ENCODE results near the gene TGFBR3.

Gene TGFBR3

DNA sequence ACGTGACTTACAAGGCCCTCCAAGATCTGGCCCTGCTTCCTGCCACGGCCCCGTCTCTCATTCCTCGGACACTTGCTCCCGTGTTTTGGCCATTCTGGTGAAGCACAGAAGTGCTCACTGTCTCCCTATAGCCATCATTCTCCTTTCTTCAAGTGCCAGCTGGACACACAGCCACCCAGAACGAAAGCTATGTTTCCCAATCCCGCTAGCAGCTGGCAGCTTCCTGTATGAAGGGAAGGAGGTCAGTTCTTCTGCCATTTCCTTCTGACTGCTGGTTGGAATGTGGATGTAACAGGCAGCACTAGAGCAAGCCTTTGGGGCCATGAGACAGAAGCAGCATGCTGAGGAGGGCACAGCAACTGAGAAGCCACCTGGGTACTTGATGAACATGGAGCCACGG lies 82.8 kb downstream of the TGFBR3 start:
- no peak for DNase-seq (ENCODE audit: low read depth in 3 of 3)

DNA sequence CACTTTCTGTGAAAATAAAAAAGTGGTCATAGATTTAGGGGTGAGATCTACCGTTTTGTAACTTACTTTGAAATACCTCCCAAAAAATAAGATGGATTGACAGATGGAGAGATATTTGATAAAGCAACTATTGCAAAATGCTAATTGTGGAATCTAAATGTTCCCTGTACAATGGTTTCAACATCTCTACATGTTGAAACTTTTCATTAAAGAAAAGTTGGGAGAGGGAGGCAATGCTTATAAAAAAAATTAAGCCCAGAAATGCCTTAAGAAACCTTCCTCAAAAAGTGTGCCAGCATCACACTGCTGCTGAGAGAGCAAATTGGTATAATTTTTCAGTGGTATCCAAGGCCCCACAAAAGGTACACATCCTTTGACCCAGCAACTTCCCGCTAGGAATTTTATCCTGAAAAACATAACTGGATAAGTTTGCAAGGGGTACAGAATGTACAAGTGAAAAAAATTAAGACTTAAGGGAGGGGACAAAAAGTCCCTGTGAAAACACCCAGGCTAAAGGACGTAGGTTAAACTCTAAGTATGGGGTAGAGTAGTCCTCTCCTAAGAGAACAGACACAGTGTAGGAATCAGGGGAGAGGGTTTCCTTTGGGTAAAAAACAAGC lies 84.3 kb downstream of the TGFBR3 start:
- no peak for DNase-seq (ENCODE audit: low read depth in 3 of 3)

DNA sequence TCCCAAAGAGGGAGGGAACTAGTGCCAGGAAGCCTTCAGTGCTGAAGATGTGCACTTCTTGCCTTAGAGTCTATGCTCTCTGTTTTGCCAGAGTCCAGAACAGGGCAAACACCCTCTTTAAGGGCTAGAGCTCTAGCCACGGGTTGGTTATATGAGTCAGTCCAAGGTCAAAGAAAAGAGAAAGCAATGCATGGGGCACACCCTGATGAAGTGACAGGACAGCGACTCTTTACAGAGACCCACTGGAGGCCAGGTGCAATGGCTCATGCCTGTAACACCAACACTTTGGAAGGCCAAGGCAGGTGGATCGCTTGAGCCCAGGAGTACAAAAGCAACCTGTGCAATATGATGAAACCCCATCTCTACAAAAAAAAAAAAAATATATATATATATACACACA lies 86.1 kb downstream of the TGFBR3 start:
- no peak for DNase-seq (ENCODE audit: low read depth in 3 of 3)

DNA sequence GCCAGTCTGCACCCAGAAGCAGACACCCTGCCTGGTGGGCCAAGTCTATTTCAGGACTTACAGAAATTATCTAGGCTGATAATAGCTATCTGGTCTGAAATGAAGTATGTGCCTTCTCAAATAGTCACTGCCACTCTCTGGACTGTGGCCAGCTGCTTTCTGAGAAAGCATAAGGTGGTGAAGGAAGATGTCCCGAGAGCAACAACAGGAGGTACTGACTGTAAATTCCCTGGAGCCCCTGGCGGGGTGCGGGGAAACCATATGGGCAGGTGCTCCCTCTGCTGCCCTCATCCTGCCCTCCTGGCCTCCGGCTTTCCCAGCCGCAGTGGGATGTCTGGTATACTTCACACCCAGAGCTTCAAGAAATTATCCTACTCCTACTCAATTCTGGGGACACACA lies 86.8 kb downstream of the TGFBR3 start:
- DNase-seq (ENCODE audit: low read depth in 3 of 3): no peak

DNA sequence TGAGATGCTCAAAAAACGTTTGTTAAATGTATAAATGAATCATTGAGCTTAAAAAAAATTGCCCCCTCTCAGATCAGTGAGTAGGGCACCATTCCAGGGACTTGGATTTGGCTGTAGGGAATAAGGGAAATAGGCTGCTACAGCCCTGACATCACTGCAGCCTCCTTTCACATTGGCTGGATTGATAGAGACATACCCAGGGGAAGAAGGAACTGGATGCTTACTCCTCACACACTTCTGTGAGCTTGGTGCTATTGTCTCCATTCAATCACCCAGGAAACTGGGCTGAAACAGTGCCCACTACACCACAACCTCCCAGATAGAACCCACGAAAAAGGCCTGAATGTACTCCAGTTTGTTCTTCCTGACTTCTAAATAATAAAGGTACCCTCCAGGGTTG lies 87.2 kb downstream of the TGFBR3 start:
- DNase-seq (ENCODE audit: low read depth in 3 of 3): no peak

DNA sequence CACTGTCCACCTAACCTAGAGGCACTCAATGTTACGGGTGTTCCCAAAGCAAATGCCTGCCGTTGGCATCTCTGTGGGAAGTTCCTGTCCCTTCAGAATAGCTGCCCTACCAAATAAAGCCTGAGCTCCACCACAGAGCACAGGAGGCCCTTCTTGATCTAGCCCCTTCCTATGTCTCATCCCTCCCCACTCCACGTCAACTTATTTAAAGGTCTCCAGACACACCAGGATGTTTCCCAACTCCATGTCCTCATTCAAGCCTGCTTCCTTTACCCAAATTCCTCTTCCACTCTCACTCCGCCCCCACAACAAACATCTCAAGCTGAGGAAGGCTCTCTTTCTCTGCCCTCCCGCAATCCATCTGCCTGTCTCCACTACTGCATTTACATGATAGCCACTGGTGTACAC lies 87.7 kb downstream of the TGFBR3 start:
- no peak for DNase-seq (ENCODE audit: low read depth in 3 of 3)

DNA sequence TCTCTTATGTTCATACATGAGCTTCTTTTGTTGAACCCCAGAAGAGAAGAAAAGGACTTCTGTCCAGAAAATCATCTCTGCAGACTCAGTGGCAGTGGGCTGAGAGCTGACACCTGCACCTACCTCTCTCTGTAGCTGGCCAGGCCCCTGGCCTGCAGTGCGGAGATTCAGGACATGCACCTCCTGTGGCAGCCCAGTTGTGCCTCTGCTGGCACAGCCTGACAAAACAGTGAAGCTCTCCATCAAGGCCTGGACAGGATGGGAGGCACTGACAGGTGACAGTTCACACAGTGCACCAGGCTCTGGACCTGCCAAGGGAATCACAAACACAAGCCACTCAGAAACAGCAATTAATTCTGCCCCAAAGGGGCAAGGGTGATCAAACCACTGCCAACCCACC lies 88.8 kb downstream of the TGFBR3 start:
- no peak for DNase-seq (ENCODE audit: low read depth in 3 of 3)

DNA sequence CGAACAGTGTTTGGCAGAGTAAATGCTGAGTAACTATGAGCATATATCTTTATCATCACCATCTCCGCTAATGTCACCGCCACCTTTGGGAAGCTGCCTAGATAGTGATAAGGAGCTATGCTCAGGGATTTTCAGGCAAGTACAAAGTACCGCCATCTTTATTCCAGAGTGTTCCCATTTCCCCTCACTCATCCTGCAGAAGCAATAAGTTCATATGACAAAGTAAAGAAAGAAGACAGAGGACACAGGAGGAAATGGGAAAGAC lies 89.6 kb downstream of the TGFBR3 start:
- DNase-seq (ENCODE audit: low read depth in 3 of 3): no peak

DNA sequence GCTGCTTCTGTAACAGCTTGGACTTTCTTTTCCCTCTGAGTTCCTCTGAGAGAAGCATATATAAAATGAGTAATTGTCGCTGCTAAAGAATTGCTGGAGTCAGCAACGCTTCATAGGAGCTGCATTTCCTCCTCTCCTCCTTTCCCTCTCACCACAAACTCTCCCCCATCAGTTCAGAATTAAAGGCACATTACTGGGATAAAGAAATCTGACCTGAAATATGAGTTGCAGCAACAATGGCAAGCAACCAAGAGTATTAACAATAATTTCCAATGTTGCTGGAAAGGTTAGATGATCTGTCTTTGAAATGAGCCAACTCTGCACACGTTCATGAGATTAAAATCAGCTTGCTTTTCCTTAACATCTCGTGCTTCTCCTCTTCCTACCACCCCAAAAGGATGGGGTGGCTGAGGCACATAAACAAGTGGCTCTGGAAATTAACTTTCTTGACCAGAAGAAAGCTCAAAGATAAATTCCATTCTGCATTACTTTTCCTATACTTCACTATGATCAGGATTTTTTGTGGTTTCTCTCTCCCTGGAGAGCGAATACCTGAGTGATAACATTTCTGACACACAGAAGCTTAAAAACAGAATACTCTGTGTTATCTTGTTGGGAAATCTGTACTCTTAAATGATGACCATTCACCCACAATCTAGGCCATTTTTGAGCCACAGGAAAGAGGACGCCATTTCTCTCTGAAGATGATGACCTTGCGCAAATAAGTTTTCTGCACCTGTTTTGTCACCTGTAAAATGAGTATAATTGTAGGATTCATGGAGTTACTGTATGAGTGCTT lies 90.2 kb downstream of the TGFBR3 start:
- DNase-seq (ENCODE audit: low read depth in 3 of 3): no peak

DNA sequence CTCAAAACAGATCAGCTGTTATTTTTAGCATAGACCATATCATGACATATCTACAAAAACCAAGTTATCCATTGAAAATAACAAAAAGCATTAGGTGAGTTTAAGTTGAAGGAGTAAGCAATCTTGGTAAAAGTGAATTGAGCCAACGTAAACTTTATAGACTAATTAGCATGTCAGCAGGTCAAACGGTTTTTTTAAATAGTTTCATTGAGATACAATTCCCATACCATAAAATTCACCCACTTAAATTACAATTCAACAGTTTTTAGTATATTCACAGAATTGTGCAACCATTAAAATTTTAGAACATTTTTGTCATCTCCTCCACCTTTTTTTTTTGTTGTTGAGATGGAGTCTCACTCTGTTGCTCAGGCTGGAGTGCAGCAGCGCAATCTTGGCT lies 92.1 kb downstream of the TGFBR3 start:
- no peak for DNase-seq (ENCODE audit: low read depth in 3 of 3)

DNA sequence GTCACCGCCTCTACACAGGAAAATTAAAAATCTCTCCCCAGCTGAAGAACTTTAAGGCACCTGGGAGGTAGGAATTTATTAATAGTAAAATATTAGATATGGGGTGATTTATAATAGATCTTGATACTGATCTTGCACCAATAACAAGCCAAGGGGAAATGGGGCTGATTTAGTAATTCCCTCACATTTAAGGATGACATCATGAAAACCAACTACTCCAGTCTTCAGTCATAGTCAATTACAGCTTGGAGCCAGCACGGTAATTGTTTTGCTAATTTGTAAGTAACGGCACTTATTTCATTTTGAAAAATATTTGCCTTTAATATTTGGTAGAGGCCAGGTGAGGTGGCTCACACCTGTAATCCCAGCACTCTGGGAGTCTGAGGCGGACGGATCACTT lies 92.8 kb downstream of the TGFBR3 start:
- DNase-seq (ENCODE audit: low read depth in 3 of 3): no peak

DNA sequence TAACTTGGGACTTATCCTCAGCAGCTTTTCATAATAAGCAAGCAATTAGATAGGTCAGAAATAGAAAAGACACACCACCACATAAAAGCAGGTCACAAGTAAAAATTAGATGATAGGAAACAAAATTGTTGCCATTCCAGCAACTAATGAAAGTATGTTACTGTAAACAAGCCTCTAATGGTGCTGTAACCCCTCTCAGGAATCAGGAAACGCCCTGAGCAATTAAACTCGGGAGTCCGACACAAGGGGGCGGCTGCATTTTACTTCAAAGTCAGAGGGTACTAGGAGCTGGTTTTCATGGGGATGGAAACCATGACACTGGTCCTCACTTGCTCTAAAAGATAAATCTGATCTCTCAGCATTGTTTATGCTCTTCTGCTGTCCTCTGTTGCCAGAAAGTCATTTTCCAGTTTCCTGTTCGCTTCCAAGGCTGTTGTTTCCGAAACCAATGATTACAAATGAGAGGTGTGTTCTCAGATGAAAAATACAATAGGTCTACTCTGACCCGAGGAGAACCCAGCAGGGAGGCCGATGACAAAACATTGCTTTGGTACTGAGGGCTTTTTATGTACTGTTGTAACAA lies 93.4 kb downstream of the TGFBR3 start:
- DNase-seq (ENCODE audit: low read depth in 3 of 3): no peak

DNA sequence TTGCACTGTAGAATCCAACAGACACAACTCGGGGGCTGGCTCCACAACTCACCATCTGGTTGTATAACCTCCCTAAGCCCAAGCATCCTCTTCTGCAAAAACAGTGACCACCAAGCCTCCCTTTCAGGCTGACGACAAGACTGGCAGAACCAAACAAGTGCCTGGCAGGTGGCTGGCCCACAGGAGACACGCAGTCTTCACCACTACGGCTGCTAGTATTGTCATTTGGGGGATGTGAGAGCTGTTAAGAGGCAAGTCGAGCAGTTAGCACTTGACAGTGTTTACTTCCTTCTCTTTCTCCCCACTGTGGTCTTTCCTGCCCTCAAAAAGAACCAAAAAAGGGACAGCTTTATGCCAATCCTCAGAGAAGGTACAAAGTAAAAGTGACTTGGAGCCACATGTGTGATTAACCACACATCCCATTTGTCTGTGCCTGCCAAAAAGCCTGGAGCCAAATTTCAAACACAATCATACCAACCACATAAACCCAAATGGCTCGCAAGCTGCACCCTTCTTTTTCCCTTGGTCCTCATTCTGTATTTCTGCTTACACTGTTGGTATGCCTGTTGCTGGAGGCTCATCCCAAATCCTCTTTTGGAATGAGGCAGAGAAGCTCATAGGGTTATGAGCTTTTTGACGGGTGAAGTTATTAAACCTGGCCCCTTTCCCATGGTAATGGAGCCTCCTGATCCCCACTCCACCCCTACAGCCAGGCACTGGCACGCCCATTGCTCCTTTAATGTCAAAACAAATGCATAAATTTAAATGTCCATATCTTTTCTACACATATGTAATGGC lies 94.1 kb downstream of the TGFBR3 start:
- DNase-seq (ENCODE audit: low read depth in 3 of 3): no peak

DNA sequence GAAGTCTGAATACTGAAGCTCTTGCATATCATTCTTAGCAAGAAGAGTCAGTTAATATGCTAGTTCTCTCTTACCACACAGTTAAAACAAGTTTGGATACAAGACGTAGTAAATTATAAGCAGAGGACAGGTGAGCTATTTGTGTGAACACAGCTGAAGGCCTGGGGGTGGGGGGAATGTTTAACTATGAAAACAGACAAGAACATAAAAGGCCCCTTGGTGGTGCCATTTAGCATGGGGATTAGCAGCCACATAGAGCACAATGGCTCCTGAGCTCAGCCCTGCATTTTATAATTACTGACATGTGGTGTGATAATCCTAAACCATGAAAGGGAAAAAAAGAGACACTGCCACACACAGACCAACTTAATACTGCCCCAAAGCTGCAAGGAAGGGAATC lies 94.8 kb downstream of the TGFBR3 start:
- no peak for DNase-seq (ENCODE audit: low read depth in 3 of 3)

DNA sequence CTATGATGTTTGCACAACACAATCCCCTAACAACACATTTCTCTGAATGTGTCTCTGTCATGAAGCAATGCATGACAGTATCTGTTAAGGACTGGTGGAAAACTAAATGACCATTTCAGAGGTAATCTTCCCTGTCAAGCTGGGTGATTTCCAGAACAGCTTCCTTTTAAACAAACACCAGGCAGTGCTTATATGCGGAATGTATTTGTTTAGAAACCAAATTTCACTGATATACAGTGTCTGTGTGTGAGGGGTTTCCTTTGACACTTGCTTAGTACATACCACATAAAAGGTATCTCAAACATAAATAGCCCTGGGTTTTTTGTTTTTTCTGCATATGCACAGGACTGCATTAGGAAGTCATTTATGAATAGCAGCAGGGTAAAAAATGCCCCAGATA lies 95.6 kb downstream of the TGFBR3 start:
- no peak for DNase-seq (ENCODE audit: low read depth in 3 of 3)

DNA sequence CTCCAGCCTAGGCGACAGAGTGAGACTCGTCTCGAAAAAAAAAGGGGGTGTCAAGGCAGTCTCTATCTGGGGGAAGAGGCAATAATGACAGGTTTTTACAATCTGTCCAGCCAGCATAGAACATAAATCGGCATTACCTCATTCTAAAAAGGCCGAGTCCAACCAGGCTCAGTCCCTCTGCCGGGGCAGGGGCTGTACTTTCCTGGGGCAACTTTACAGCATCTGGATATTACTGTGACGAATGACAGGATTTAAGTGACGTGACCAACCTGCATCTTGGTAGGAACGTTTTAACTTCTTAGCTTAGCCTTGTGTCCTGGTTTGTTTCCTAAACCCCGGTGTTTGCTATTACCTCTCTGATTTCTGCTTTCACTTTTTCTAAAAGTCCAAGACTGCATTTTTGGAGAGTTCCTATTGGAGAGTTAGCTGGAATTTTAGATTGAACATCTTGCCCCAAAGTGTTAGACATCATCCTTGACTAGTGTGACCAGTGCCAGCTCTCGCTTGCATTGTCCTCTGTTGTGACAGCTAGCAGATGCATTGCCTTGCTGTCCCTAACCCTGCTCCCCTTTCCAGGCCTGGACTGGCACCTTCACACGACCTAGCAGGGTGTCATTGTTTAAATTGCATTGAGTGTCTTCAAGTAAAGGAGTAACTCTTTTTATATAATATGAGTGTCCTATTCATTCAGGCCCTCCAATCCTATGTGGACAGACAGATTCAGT lies 96.5 kb downstream of the TGFBR3 start:
- DNase-seq (ENCODE audit: low read depth in 3 of 3): no peak

DNA sequence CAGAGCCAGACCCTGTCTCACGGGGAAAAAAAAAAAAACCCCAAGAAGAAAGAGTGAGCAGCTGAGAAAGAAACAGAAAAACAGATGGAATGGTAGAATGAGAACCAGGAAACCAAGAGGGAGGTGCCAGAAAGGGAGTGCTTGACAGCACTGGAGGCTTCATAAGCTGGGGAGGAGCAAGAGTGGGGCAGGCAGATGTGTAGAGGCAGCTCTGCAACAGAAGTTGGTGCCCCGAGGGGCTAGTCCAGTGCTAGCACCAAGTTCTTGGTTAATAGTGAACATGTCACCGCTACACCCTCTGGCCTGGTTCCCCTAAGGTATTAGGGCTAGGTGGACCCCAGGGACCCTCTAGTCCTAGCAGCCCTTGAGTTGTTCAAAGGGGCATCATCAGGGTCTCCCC lies 98.0 kb downstream of the TGFBR3 start:
- DNase-seq (ENCODE audit: low read depth in 3 of 3): no peak

DNA sequence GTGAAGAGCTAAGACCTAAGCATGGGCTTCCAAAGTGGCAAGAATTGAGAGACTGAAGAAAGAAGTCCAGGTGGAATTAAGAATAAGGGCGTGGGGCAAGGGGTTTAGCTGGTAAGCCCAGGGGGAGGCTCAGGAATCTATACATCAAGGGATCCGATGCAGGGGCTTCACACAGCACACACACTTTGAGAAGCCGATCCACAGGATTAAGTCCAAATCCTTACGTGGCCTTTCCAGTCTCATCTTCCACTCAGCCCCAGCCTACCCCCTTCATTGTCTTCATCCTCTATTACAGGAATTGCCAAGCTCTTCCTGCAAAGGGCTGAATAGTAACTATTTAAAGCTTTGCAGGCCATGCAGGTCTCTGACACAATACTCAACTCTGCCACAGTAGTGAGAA lies 101.3 kb downstream of the TGFBR3 start:
- no peak for DNase-seq (ENCODE audit: low read depth in 3 of 3)

DNA sequence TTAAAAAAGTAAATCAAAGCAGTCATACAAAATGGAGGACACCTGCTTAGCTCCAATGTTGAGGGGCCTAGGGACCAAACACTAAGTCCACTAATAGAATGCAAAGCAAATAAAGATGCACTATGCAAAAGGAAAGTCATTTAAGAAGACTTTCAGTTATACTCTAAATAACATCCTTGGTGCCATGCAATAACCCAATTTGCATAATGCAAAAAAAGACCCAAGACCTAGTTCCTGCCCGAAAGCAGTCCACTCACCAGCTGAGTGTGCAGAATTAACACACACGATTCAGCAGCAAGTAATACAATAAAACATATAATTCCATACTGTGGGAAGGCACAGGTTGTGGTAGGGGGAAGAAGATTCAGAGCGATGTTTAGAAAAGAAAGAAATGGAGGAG lies 101.8 kb downstream of the TGFBR3 start:
- no peak for DNase-seq (ENCODE audit: low read depth in 3 of 3)

DNA sequence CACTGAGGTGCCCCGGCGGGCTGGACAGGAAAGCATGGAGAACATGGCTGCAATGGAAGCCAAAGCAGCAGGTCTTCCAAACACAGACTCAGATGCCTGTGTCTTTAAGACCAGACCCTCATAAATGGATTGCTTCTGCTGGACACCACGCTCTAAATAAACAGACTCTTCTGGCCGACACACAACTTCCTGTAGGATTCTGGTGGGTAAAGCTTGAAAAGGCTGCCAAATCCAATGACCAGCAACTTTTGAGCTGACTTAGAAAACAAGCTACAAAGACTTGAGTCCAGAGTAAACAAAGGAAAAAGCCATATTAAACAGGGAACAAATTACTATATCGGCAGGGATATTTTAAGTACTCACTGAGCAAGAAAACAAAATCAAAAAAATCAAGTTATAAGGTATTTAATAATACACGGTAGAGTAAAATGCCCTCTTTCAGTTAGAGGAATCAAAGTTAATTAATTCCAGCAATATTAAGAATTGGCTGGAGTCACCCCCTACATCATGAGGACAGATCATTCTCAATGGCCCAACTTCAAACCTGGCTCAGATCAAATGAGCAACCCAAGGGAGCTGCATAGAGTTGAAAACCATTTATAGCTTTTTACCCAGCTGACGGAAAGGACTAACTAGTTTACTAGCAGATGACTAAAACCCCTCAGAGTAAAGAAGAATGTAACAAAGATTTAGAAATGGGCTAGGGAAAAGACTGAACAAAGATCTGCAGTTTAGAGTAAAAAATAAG lies 102.4 kb downstream of the TGFBR3 start:
- DNase-seq (ENCODE audit: low read depth in 3 of 3): no peak

DNA sequence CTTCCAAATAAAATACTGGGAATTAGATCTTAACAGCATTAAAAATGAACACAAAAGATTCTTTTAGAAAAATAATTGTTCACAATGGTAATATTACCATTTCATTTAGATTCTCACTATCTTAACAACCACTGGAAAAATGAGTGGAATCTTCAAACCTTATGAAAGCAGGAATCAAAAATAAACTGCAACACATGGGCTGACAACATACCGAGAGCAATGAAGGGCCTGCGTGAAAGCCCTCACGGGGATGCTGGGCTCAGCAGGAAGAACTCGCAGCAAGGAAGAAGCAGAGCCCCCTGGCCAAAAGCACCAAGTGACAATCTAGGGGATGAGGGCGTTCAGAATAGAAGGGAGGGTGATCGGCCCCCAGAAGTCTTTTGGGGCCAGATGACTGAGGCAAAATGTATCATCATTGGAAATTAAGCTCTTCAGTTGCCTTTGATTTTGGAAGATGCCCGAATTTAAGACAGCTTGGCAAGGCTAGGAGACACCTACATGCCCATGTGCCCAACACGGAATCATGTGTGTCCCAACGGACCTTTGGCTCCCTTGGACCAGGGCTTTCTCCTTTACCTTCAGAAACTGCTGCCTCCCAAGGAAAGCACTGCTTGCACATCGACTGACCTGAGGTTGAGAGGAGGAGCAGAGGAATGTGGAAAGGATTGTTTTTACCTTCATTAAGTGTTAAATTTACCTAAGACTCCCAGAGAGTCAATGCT lies 103.9 kb downstream of the TGFBR3 start:
- DNase-seq (ENCODE audit: low read depth in 3 of 3): no peak
